OCI-LY7 (cell line): ENCODE results near the gene PLK5.

ENCODE experiments used
- CTCF ChIP-seq: fragments of 200-600 bp; sonication (generic); conservative IDR thresholded peaks from 2 replicates; pipeline ENCODE4 v1.5.1; 2014; ENCODE audit warnings: mild to moderate bottlenecking, antibody characterized with exemption, low read length, moderate library complexity, mixed read lengths
- EZH2phosphoT487 ChIP-seq: fragments of 200-600 bp; sonication (generic); IDR thresholded peaks from 2 replicates; pipeline ENCODE4 v1.6.1; 2018; ENCODE audit warnings: low read depth, borderline replicate concordance, mild to moderate bottlenecking, mixed run types, antibody characterized with exemption, low read length, moderate library complexity, mixed read lengths

GRCh38 chr19:1538978-1539377 lies 15.1 kb downstream of the PLK5 start:
- no peak for TF ChIP-seq CTCF
- TF ChIP-seq EZH2phosphoT487, result no peak
